Activated CD4-positive, CD25-positive, alpha-beta regulatory T cell treated with anti-CD3 and anti-CD28 coated beads, Interleukin-2, amount 50 U/mL, for 24 hours (primary cell): ENCODE data around the gene CDH23.

Experiments used
- ATAC-seq, 2 donors: fragments of 150-1000 bp; cut with Tn5 transposase; one replicate each; pipeline ENCODE4 v1.10.0; 2021; ENCODE audit warnings: mild to moderate bottlenecking in 1 of 2, moderate library complexity in 1 of 2

The CDH23 gene

DNA sequence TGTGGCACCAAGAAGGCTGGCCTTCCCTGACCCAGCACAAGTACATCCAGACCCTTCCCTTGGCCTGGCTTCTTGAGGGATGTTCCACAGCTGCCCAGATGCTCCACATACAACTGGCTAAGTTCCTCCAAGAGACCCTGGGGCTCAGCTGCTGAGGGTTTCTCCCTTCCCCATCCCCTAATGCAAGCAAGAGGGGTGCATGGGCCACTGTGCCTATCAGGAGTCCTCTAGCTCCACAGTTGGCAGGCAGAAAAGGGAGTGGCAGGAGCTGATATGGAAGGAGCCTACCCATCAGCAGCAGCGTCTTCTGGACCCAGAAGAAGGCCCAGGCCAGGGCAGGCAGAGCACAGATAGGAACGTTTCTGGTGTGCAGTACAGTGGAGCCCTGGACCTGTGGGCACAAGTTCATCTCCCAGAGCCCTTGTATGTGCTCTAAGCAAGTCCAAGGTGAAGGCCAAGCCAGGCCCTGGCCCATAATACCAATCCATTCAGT is 350.4 kb downstream of the CDH23 start:
- no peak for ATAC-seq

DNA sequence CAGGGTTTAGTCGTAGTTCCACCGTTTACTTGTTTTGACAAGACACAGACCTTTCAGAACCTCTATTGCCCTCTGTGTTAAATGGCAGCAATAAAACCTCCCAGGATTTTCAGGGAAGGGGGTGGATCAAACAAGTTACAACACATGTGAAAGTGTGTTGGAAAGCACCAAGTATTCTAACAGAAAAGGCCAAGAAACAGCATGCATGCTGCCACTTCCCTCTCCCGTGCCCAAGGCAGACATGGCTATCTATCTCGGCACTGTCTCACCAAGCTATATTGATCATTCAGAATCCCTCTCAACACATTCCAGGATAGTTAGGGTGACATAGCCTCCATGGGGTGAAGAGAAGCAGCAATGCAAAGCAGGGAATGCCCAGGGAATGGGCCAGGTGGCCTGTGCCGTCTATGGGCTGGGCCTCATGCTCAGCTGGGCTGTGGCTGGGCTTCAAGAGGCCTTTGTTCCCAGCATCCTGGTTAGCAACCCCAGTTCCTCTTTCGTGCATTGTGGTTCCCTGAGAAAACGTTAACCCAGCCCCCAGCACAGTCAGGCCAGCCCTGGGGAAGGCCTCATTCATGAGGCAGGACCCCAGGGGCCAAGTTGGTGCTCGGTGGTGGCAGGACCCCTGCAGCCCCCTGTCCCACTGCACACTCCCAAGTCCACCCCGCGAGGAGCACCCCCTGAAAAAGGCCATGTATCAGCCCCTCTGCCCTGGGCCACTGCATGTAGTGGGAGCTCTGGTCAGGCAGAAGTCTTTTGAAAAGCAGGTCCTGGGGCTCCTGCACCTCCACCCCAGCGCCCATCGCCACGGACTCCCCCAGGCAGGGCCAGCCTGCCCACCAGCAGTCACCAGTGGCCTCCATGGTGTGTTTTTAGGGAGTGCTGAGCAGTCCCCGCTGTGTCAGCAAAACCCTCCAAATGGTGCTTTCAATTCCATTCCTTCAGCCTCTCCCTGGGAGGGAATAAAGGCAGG is 351.1 kb downstream of the CDH23 start:
- ATAC-seq, result no peak

DNA sequence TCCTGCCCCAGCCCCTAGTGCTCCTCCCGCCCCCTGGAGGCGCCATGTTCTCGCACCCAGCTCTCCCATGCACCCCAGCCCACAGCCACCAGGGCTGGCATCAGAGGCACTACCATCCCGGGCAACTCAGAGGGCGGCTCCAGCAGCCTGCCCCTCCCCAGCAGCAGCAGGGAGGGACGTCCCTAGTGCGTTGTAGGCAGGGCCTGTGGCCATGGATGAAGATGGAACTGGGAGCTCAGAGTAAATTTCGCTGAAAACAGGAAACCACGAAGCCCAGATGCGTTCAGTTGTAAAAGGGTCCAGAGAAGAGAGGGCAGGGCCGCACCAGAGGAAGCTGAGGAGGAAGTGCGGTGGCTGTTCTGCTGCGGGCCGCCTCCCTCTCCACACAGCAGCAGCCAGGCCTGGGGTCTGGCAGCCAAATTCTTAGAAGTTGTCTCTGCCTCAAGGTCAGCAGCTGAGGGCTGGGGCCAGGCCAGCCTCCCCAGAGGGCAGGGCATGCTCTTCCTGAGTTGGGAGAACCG is 352.0 kb downstream of the CDH23 start:
- peak; percentile 64 to 74 for ATAC-seq

DNA sequence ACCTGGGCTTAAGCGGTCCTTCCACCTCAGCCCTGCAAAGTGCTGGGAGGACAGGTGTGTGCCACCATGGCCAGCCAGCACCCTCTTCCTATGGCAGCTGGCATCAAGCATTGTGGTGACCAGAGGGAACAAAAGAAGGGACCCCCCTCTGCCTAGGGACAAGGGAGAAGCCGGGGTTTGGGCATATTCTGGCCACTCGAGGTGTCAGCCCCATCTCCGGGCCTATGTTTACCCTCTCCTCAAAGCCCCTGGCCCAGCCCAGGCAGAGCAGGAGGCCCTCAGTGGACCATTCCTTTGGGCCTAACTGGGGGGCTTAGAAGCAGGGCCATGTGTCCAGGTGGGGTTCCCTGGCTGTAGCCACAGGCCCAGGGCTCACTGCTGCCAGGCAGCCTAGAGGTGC is 352.7 kb downstream of the CDH23 start:
- no peak for ATAC-seq

DNA sequence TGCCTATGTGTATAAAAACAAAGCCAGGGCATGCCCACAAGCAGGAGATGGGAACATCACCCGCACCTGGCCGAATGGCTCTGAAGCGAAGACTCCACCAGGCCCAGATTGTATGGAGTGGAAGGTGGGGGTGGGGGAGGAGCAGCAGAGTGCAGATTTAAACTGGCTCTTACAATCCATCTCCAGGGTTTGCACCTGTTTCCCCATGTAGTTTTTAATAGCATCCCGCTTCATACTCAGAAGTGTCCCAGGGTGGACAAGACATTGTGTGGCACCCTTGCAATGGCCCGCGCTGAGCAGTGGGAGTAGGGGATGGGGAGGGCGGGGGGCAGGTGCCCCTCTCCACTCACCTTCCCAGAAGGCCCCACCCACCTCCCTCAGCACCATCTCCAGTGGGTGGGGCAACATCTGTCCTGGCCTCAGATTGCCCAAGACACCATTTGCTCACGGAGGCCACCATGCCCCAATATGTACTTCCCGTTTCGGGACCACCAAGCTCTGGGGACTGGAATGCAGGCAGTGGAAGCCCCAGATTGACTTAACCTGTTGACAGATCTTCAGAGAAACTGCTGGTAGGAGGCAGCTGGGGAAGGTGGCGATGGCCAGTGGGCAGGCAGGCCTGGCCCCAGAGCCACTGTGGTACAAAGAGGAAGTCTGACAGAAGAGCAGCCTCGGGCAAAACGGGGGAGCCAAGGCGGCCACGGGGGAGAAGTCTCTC is 353.6 kb downstream of the CDH23 start:
- no peak for ATAC-seq

DNA sequence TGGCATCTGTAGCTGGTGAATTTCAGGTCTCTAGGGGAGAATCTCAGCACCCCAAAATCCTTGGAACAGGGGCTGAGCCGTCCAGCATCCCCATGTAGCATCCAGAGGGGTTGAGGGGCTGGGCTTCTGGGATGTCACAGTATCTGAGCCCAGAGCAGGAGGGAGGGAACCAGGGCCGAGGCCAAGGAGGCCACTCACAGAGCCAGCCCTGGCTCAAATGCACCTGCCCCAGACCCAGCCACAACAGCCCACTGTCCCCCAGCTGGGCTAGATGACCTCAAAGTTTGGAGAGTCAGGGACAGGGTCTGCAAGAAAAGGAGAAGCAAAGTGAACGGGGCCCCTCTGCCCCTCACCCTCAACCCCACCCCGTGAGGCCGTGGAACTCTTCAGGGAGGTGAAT is 354.3 kb downstream of the CDH23 start:
- ATAC-seq, result no peak

DNA sequence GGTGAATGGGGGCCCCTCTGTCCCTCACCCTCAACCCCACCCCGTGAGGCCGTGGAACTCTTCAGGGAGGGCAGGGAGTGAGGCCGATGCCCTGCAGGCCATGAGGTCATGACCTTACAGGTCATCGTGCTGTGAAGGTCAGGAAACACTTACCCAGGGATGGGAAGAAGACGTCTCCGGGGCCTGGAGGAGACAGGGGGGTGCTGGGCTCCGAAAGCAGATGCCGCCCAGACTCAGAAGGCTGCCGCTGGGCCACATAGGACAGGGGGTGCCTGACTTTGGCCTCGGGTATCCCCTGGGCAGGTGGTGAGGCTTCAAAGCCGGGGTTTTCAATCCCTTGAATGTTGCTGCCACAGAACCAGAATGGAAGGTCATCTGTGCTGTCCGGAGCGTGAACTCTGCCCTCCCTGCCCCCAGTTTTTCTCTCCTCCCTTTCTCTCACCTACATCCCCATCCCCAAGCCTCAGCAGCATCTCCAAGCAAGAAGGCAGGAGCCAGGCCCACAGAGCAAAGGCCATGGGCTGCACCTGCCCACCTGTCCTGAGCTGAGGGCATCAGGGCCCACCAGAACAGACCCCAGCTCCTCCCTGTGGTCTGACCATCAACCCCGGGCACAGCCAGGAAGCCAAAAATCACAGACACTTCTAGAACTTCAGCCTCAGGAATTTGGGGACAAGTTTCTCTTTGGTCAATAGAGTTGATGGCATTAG is 354.9 kb downstream of the CDH23 start:
- ATAC-seq, result no peak

DNA sequence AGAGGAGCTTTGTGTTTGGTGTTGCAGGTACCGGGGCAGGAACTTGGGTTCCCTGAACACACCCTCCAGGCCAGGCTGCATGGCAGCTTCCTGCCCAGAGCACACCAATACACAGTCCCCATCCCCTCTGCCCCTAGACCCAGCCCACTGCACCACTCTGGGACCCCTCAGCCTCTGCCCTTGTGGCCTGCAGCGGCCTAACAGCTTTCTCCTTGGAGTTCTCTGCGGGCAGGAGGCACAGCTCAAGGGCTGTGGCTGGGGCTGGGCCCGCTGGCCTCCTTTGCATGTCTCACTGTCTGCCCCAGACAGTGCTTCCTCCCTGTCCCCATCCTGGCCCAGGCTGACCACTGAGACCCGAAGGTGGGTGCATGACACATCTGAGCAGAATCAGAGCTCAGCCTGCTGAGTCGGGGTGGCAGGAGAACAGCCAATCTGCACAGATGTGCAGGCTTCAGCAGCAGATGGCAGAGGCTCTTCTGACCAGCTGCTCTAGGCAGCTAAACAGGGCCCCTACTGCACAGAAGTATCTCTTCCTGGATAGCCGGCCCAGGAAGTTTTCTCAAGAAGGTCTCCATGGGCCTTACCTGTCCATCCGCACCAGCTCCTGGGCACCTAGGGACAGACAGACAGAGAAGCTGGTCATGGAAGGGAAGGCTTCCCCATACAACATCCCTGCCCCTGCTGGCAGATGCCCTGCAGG is 355.8 kb downstream of the CDH23 start:
- no peak for ATAC-seq

DNA sequence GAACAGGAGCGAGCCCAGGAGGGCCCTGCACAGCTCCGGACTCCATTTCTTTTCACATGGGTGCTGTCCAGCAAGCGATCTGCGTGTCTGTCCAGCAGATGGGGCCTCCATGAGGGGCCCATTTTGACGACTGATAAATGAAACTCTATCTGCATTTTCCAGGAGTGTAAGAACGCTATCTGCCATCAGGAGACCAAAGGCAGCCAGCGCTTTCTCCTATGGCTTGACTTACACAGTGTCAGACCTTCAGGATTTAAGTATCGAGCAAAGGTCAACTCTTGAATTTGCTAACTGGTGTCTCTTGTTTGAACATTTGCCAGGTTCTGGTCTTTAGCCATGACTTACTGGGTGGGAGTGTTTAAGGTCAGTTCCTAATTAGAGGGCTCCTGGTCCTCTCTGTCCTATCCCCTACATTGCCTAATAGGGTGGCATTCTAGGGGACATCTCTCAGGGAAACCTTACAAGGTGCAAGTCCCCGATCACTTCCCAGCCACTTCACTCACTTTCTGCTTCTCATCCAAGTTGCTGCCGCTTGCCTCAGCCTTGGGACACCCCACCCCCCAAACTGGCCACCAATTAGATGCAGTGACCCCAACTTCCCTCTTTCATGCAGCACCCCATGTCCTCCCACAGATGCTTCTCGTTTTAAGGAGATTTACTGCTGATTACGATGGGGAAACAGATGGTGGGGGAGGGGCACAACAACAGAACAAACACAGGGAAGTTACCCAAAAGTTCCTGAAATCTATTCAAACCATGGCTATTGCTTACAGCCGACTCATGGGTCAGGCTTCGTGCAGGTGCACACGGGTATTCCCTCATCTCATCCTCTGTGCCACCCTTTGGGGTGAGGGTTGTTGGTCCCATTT is 356.6 kb downstream of the CDH23 start:
- ATAC-seq, result no peak

DNA sequence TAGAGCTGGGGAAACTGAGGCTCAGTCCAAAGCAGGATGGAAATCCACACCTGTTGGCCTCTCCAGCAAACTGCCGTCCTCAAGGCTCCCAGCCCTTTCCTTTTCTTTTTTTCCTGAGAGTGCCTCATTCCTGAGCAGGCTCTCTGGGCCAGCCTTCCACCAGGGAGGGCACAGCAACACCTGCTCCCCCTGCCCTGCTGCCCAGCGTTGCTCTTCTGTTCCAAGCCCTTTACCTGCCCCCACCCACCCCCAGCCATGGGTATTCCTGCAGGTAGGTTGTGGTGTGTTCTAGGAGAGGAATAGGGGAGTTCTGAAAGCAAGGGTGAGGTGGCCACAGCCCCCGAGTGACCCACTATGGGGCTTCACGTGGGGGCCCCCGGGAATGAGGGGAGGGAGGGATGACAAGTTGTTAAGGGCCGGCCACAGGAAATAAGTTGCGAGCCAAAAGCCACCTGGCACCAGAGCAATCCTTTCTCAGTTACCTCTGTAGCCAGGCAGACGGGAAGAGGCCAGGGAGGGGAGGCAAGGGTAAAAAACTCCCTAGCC is 357.3 kb downstream of the CDH23 start:
- no peak for ATAC-seq

DNA sequence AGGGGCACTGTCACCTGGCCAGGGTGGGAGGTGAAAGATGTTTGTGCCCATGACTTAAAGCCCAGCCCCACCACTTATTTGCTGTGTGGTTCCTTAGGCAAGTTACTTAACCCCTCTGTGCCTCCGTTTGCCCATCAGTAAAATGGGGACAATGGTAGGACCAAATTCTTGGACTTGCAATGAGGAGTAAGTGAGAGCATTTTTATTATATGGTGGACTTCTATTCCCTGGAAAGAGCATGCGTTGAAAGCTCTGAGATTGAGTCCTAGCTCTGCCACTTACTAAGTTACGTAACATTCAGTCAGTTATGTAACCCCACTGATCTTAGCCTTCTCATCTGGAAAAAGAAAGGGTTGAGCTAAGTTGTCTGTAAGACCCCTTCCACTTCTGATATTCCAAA is 357.8 kb downstream of the CDH23 start:
- no peak for ATAC-seq

DNA sequence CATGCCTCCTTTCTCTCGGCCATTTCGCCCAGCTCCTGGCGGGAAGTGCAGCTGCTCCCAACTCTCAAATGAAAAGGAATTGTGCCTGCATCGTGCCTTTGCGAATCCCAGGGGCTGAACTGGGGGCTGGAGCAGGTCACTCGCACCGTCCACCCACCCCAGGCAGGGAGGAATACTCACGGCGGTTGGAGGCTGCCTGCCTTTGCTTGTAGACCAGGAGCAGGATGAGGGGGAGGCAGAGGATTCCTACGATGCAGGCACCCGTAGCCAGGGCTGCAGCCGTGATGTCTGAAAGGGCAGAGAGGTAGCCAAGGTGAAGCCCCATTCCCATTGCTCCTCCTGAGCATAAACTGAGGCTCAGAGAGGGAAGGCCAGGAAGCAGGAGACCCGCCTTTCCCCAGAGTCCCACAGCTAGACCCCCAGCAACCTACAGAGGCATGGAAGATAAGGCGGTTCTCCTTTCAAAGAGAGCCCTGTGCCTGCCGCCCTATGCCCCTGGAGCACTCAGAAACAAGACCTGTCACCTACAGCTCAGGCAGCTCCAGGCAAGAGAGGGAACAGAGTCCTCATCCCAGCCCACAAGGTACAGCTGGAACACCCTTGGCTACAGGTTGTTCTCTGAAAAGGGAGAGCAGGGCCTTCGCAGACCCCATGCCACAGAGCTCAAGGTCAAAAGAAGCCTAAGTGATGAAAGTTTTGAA is 358.6 kb downstream of the CDH23 start:
- ATAC-seq, result no peak

DNA sequence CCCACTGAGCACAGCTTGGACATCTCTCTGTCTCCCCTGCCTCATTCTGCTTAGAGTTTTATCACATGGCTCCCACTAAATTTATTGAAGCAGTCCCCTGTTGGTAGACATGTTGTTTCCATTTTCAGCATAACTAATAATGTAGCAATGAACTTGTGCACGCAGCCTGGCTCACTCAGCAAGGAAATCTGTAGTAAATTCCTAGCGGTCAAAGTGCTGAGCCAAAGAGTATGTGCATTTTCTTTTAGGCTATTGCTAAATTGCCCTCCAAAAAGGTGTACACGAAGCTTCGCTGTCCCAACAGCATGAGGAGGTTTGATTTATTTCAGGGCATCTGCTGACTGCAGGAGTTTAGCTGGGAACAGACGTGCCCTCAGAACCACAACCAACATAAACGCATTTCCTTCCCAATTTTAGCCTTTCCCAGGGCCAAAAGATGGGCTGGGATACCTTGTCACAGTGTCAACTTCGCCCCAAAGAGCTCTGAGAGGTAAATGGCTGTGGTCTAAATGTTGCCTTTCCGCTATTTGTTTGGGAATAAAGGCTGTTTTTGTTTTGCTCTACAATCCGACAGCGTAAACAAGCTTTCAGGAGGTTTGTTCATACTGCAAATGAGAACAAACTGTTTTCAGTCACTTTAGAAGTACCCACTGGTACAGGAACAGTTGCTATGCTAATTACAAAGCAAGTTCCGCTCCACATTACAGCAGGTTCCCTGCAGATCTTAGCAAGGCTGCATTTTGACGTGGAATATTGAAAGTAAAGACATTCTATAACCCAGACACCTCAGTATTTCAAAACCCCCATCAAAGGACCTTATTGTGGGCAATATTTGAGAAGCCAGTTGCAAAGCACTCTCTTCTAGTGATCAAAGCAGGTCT is 359.8 kb downstream of the CDH23 start:
- ATAC-seq, result peak; percentile 52 to 65

DNA sequence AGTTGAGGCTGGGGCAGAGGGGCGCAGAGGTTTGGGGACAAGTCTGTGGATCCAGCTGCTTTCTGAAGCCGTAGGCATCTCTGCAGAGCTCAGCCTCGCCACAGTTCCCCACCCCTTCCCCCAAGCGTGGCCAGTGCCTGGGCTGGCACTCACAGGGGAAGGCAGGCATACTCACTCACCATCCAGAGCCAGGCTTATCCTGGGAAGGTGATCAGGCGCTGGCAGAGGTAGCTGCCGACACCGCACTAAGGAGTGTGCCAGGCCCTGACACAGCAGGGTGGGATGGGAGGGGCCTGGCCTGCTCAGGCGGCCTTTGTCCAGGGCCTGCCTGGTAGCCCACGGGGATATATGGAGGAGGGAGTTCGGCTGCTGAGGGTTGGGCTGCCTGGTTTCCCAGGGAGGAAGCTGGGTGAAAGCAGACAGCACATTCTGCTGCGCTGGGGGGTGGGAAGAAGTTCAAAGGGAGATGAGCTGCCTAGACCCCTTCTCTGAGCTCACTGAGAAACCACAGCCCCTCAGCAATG is 360.7 kb downstream of the CDH23 start:
- no peak for ATAC-seq

DNA sequence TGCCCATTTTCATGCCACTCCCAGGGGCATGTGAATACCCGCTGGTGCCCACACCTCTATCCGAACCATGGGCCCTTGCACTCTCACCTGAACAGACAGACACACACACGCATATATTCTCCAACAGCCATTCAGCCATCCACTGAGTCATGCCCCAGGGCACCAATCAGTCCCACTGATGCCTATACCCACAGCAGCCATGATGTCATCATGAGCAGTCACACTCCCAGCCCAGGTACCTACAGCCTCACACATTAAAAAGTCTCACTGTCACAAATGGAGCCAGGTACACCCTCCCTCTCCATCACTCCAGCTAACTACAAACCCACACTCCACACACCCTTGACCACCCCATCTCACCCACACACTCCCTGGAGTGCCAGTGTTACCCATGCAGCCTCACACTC is 364.4 kb downstream of the CDH23 start:
- ATAC-seq, result peak; percentile 94 to 97

DNA sequence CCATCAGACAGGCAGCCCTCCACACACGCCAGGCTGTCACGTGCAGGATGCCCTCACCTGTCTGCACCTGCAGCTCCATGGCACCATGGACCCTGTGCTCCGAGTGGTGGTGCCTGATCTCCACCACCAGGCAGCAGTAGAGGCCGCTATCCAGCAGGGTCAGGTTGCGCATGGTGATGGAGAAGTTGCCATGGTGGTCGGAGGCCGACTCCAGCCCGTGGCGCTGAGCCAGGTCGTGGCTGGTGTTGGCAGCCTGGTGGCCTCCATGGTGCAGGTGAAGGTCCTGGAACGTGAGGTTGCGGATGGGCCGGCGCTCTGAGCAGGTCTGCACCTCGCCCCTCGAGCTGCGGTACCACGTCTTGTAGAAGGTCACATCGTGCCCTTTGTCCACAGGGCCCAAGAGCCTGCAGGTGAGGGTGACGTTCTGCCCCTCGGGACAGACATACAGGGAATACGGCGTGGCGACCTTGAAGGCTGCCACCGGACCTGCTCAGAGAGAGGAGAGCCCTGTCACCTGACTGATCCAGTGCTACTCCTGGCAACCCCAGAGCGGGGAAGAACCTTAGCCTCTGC is 364.9 kb downstream of the CDH23 start:
- peak in 1 of 2 donors; percentile 2 for ATAC-seq

DNA sequence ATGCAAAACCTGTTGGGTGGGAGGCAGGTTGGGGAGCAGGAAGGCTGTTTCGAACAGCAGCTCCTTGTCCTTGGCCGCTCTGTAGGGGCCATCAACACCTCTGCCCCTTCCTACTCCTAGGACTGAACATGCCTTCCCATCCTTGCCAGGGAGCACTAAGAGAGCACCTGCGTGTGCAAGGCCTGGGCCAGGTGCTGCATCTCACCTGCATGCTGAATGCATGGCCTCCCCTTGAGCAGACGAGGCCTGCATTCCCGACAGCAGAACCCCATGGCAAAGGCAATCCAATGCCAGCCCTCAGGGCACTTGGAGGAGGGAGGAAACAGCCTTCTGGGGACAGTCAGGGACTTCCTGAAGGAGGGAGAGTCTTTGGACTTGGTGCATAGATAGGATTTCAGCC is 365.6 kb downstream of the CDH23 start:
- ATAC-seq, result no peak

DNA sequence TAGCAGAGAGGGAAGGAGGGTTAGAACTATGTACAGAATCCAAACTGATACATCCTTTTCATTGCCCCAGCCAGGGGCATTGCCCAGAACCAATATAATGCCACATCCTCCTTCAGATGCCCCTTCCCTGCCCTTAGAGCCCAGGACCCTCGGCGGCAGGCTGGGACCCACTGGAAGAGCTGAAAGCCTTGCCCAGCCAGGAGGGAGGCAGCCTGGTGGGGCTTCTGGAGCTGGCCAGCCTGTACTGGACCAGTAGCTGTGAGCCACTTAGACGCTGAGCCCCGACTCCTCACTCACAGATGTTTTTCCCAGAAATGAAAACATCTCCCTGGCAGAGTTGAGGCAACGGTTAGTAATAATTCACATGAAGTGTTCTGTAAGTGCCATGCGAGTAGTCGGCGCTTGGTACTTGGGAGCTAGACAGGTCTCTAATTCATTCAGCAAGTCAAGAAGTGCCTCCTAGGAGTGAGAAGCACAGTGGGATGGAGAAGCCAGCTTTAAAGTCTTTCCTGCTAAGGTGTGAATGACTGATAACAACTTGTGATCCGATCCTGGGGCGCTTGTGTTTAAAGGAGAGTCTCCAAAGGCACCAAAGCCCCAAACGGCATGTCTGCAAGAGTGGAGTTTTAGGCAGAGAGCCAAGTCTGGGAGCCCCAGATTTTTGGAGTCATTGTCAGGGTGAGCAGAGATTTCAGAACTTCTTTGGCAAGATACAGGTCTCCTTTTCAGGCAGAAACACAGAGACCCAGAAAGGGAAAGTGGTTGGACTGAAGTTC is 366.8 kb downstream of the CDH23 start:
- ATAC-seq, result no peak
